ENCODE results near the gene ISCU. TPM values are rescaled to one million over a fixed set of nuclear protein-coding genes. Genes with fewer than 3 reads are reported as not detected.

Gene ISCU
- total and polyA plus RNA-seq, 9 of the 15 experiments (the other 6 are each of a cell fraction or from before 2014, with no cell fraction given): 15.9 to 92.5 (median 77.3) TPM

GRCh38 chr12:108531929-108532848, 30.2 kb upstream of the ISCU start:
- H3K4me3 ChIP-seq: no peak overlapping the region
- ATAC-seq: peak; percentile 98
- H2AFZ ChIP-seq (ENCODE audit: low read depth, low read length): peak overlapping the region; percentile 62
- 68% methylated on average over 15 of the region's 15 CpGs for WGBS (ENCODE audit: insufficient coverage, low coverage, missing lambda C conversion rate)
- peak overlapping the region; percentile 1; the same call in 1 of the 2 replicates for H3K4me2 ChIP-seq (ENCODE audit: insufficient read depth, low read length)
- ChIA-PET CTCF (ENCODE audit: low intra/inter-chr PET ratio) (no interaction called here), POLR2A (interaction anchor here (0.6 to 3.7 kb wide), 10 partner anchors 10 to 632 kb away, joined by 3 to 20 read pairs (median 4); partner anchors contain the start of gene SART3)
- peak; percentile 84 for FAIRE-seq
- intact Hi-C loops (cut with micrococcal nuclease): no loop called here
- H3K9me1 ChIP-seq (ENCODE audit: control insufficient read depth, insufficient read depth, low read length): no peaks in the 10 kb centered on the region
- H3K9ac ChIP-seq (ENCODE audit: insufficient read depth in 1 of 2, low read depth in 2 of 2, low read length in 2 of 2): peak overlapping the region; percentile 27 to 79
- peak in 2 of 4 experiments; percentile 77 to 82 for DNase-seq (ENCODE audit: extremely low read depth in 1 of 4, low spot score in 3 of 4)
- no peaks in the 10 kb centered on the region for H3K9me3 ChIP-seq (replicated peaks; ENCODE audit: control insufficient read depth, insufficient read depth, low read depth, low read length)
- BruUV-seq (replicated peaks): no TSS peak
- peaks cover 15% of the 10 kb centered on the region; the same call in 2 of the 3 replicates for H3K79me2 ChIP-seq (ENCODE audit: control insufficient read depth, insufficient read depth, low read length)
- H3K27me3 ChIP-seq (ENCODE audit: control insufficient read depth in 2 of 2, insufficient read depth in 2 of 2, low read length in 2 of 2): no peaks in the 10 kb centered on the region
- peaks cover 7 to 14% of the 10 kb centered on the region in 2 experiments for H3K4me1 ChIP-seq (replicated peaks in 1 of 2; ENCODE audit: control insufficient read depth in 2 of 2, insufficient read depth in 2 of 2, low read length in 2 of 2)
- H4K20me1 ChIP-seq (replicated peaks; ENCODE audit: control insufficient read depth, insufficient read depth, low read length): peaks cover 6% of the 10 kb centered on the region; the same call in 1 of the 2 replicates
- peaks cover 94% of the 10 kb centered on the region for H3K36me3 ChIP-seq (ENCODE audit: control insufficient read depth, insufficient read depth, low read length)
- in situ Hi-C loops (cut with MboI): no loop called here
- H3K27ac ChIP-seq (ENCODE audit: extremely low read depth, low read depth, low read length): peak overlapping the region; percentile 66
- TF ChIP-seq RFX1 (IDR thresholded peaks at IDR 0.05): no peak
- peak; percentile 91 for TF ChIP-seq MGA (IDR thresholded peaks at IDR 0.05)
- TF ChIP-seq MXI1 (IDR thresholded peaks at IDR 0.05; ENCODE audit: low read depth, low read length): peak; percentile 48; the same call in 1 of the 2 replicates
- peak; percentile 12; the same call in 1 of the 2 replicates for TF ChIP-seq JUN (IDR thresholded peaks at IDR 0.05; ENCODE audit: borderline replicate concordance, low read depth, low read length)
- no peak for TF ChIP-seq JUN (CRISPR knock-in tag; IDR thresholded peaks at IDR 0.05; ENCODE audit: borderline replicate concordance)
- peak in 1 of 2 experiments; percentile 49; a peak in 1 of 4 replicates for TF ChIP-seq SIN3A (IDR thresholded peaks at IDR 0.05; ENCODE audit: borderline replicate concordance in 2 of 2, control insufficient read depth in 1 of 2, low read depth in 2 of 2, low read length in 2 of 2)
